SK-MEL-5 (cell line): Measurements from ENCODE around the gene ADGRA1. TPM values are rescaled to one million over a fixed set of nuclear protein-coding genes. Genes with fewer than 3 reads are reported as not detected.
"Not testable (repeated sequence)": the region's sequence is repeated elsewhere in the genome, so short reads cannot be mapped to it uniquely, and the experiment has no call there.

Experiments
- DNase-seq: peaks from one replicate; pipeline ENCODE4 v3.0.0-alpha.2; 2016; ENCODE audit warnings: low read depth, low spot score
- in situ Hi-C: cut with HindIII; loops from 2 replicates; pipeline ENCODE4 v1.10.0; 2016; ENCODE audit warnings: low sequenced_read_pairs, high pct_unique_total_duplicates, low pct_unique_long_range_greater_than_20kb
- total RNA-seq: library from RNA; depleted of rRNA; stranded (reverse); fragments of >200 nt; shearing (Covaris generic); gene quantifications from 2 replicates; pipeline ENCODE4 v1.2.3, GENCODE V29; 2014

ADGRA1 gene
- total RNA-seq, 1 experiment from 2014 or later = not detected

- DNase-seq = no peak
- in situ Hi-C loops = no loop called here
These were observed 13.7 kb downstream of the ADGRA1 start for GRCh38 chr10:133101416-133101810.

- no peak for DNase-seq
- in situ Hi-C loops = no loop called here
These were observed 14.8 kb downstream of the ADGRA1 start for GRCh38 chr10:133102415-133103095.

GRCh38 chr10:133103311-133103910 is 15.7 kb downstream of the ADGRA1 start:
- in situ Hi-C loops = no loop called here

GRCh38 chr10:133104068-133104962 is 16.6 kb downstream of the ADGRA1 start:
- DNase-seq = no peak
- in situ Hi-C loops = no loop called here

More at GRCh38 chr10:133103311-133103910, 15.7 kb downstream of the ADGRA1 start:
- DNase-seq = no peak

GRCh38 chr10:133104963-133105640 is 17.4 kb downstream of the ADGRA1 start:
- no peak for DNase-seq
- in situ Hi-C loops = no loop called here

- no peak for DNase-seq
- in situ Hi-C loops = no loop called here
These were observed 18.1 kb downstream of the ADGRA1 start for GRCh38 chr10:133105686-133106390.

GRCh38 chr10:133106516-133106915 is 18.8 kb downstream of the ADGRA1 start:
- no peak for DNase-seq
- in situ Hi-C loops = no loop called here

GRCh38 chr10:133107442-133107841 is 19.7 kb downstream of the ADGRA1 start:
- in situ Hi-C loops = no loop called here
- no peak for DNase-seq

GRCh38 chr10:133109711-133110110 is 22.0 kb downstream of the ADGRA1 start:
- DNase-seq = no peak
- in situ Hi-C loops = no loop called here

GRCh38 chr10:133110133-133110532 is 22.4 kb downstream of the ADGRA1 start:
- in situ Hi-C loops = no loop called here

GRCh38 chr10:133110609-133111275 is 23.0 kb downstream of the ADGRA1 start:
- DNase-seq = no peak
- in situ Hi-C loops = no loop called here

More at GRCh38 chr10:133110133-133110532, 22.4 kb downstream of the ADGRA1 start:
- DNase-seq = no peak

GRCh38 chr10:133111640-133112039 is 23.9 kb downstream of the ADGRA1 start:
- DNase-seq, in situ Hi-C loops: not testable (repeated sequence)

- DNase-seq = no peak
- in situ Hi-C loops = no loop called here
These were observed 25.6 kb downstream of the ADGRA1 start for GRCh38 chr10:133113146-133113830.

GRCh38 chr10:133113847-133114246 is 26.1 kb downstream of the ADGRA1 start:
- no peak for DNase-seq
- in situ Hi-C loops = no loop called here

GRCh38 chr10:133114251-133114650 is 26.5 kb downstream of the ADGRA1 start:
- no peak for DNase-seq
- in situ Hi-C loops = no loop called here

- no peak for DNase-seq
- in situ Hi-C loops = no loop called here
These were observed 27.2 kb downstream of the ADGRA1 start for GRCh38 chr10:133114726-133115452.
